K562 (cell line): ENCODE results near the gene NUDT22. TPM values are rescaled to one million over a fixed set of nuclear protein-coding genes. Genes with fewer than 3 reads are reported as not detected.

ENCODE experiments used
- ARID3B ChIP-seq: fragments of 250-450 bp; sonication (Bioruptor Pico); IDR thresholded peaks from 2 replicates; pipeline ENCODE4 v1.4.0; 2020; ENCODE audit warnings: borderline replicate concordance
- ATF7 ChIP-seq: fragments of 450-650 bp; IDR thresholded peaks from 2 replicates; pipeline ENCODE4 v1.7.1; 2014; ENCODE audit warnings: mild to moderate bottlenecking, moderate library complexity
- CREB1 ChIP-seq, 2 experiments: sonication (generic) in 1 of 2; formaldehyde crosslinking in 1 of 2; IDR thresholded peaks; 2 replicates each; pipeline versions ENCODE4 v1.6.1 to v1.8.0; 2012 to 2022; ENCODE audit warnings: inconsistent platforms in 1 of 2, mild to moderate bottlenecking in 1 of 2, missing genetic modification reagents in 1 of 2, moderate library complexity in 1 of 2
- DMBX1 ChIP-seq: fragments of 250-450 bp; sonication (Bioruptor Pico); IDR thresholded peaks from 2 replicates; pipeline ENCODE4 v1.8.0; 2022; ENCODE audit warnings: inconsistent platforms, mild to moderate bottlenecking, moderate library complexity, borderline replicate concordance
- EGR1 ChIP-seq: fragments of 450-650 bp; conservative IDR thresholded peaks from 2 replicates; pipeline ENCODE4 v1.6.1; 2017; ENCODE audit warnings: mild to moderate bottlenecking
- FOXJ2 ChIP-seq: fragments of 200-800 bp; sonication (Bioruptor generic); IDR thresholded peaks from 2 replicates; pipeline ENCODE4 v1.6.1; 2016; ENCODE audit warnings: missing genetic modification characterization, missing compliant biosample characterization
- GABPA ChIP-seq: fragments of 200-800 bp; sonication (Bioruptor generic); conservative IDR thresholded peaks from 2 replicates; pipeline ENCODE4 v1.6.1; 2016; ENCODE audit warnings: low read depth, missing genetic modification characterization, missing compliant biosample characterization
- HDAC1 ChIP-seq, 2 experiments: fragments of 450-650 bp; IDR thresholded peaks; 2 replicates each; pipeline ENCODE4 v1.6.1; 2016 to 2017; ENCODE audit warnings: inconsistent platforms in 1 of 2, mild to moderate bottlenecking in 1 of 2, moderate library complexity in 1 of 2
- HMGN3 ChIP-seq: IDR thresholded peaks from 2 replicates; pipeline ENCODE4 v1.6.1; 2011; ENCODE audit warnings: borderline replicate concordance, low read depth, mild to moderate bottlenecking, mixed read lengths, low read length; ENCODE audit not compliant: insufficient read length; ENCODE audit errors: extremely low read depth
- HNRNPL ChIP-seq: fragments of 200-400 bp; formaldehyde crosslinking; IDR thresholded peaks from 2 replicates; pipeline ENCODE4 v1.6.1; 2017; ENCODE audit warnings: low read depth, mild to moderate bottlenecking, low read length
- HNRNPUL1 ChIP-seq: fragments of 200-400 bp; formaldehyde crosslinking; IDR thresholded peaks from 2 replicates; pipeline ENCODE4 v1.6.1; 2017; ENCODE audit warnings: low read length
- NCOA2 ChIP-seq, 2 experiments: fragments of 450-650 bp; IDR thresholded peaks; 2 replicates each; pipeline ENCODE4 v1.6.1; 2018; ENCODE audit warnings: mild to moderate bottlenecking in 2 of 2, moderate library complexity in 1 of 2; ENCODE audit not compliant: partially characterized antibody in 2 of 2
- NCOR1 ChIP-seq: fragments of 450-650 bp; IDR thresholded peaks from 2 replicates; pipeline ENCODE4 v1.6.1; 2016; ENCODE audit warnings: mild to moderate bottlenecking, moderate library complexity
- RBM17 ChIP-seq: fragments of 200-400 bp; formaldehyde crosslinking; IDR thresholded peaks from 2 replicates; pipeline ENCODE4 v1.6.1; 2017; ENCODE audit warnings: low read depth, mild to moderate bottlenecking, low read length, borderline replicate concordance
- SOX6 ChIP-seq: fragments of 450-650 bp; IDR thresholded peaks from 2 replicates; pipeline ENCODE4 v1.6.1; 2014; ENCODE audit warnings: mild to moderate bottlenecking
- TCF7 ChIP-seq: sonication (generic); IDR thresholded peaks from 2 replicates; pipeline ENCODE4 v1.6.1; 2016; ENCODE audit warnings: antibody characterized with exemption, borderline replicate concordance
- TEAD1 ChIP-seq, 2 experiments: fragments of 450-650 bp in 1 of 2; sonication (generic) in 1 of 2; formaldehyde crosslinking; IDR thresholded peaks; 2 replicates each; pipeline versions ENCODE4 v1.4.0 to v1.8.0; 2020 to 2022; ENCODE audit warnings: mild to moderate bottlenecking in 2 of 2, missing genetic modification reagents in 1 of 2
- TRIM28 ChIP-seq: fragments of 450-650 bp; IDR thresholded peaks from 2 replicates; pipeline ENCODE4 v1.6.1; 2017
- U2AF1 ChIP-seq: fragments of 200-400 bp; formaldehyde crosslinking; optimal IDR thresholded peaks from 2 replicates; pipeline ENCODE3; 2017; ENCODE audit warnings: mild to moderate bottlenecking, low read depth, low read length, moderate library complexity
- U2AF2 ChIP-seq: fragments of 200-400 bp; formaldehyde crosslinking; optimal IDR thresholded peaks from 2 replicates; pipeline ENCODE3; 2017; ENCODE audit warnings: low read depth, mild to moderate bottlenecking, low read length
- ZBTB49 ChIP-seq: sonication (generic); formaldehyde crosslinking; IDR thresholded peaks from 2 replicates; pipeline ENCODE4 v1.8.0; 2022; ENCODE audit warnings: missing genetic modification reagents, mild to moderate bottlenecking, borderline replicate concordance
- ZBTB7A ChIP-seq: IDR thresholded peaks from 2 replicates; pipeline ENCODE4 v1.6.1; 2011; ENCODE audit warnings: low read depth, mild to moderate bottlenecking, low read length, moderate library complexity, borderline replicate concordance; ENCODE audit not compliant: control insufficient read depth
- ZNF239 ChIP-seq: fragments of 250-450 bp; sonication (Bioruptor Pico); IDR thresholded peaks from 2 replicates; pipeline ENCODE4 v1.4.0; 2020; ENCODE audit warnings: mild to moderate bottlenecking
- ZNF507 ChIP-seq: conservative IDR thresholded peaks from 2 replicates; pipeline ENCODE4 v1.6.1; 2017; ENCODE audit warnings: missing genetic modification characterization, missing compliant biosample characterization
- ZNF699 ChIP-seq: fragments of 250-450 bp; sonication (Bioruptor Pico); IDR thresholded peaks from 2 replicates; pipeline ENCODE4 v1.8.0; 2021; ENCODE audit warnings: mild to moderate bottlenecking, moderate library complexity; ENCODE audit not compliant: insufficient replicate concordance
- polyA plus RNA-seq, 8 experiments: library from polyadenylated mRNA; depleted of rRNA in 4 of 8; stranded (reverse) in 5 of 8; unstranded in 3 of 8; fragments of >200 nt; fragmentation: Nextera tagmentation in 2 of 8; fragmentation: Illumina TruSeq in 1 of 8; extraction: Ambion mirVana in 2 of 8; extraction: Trizol in 1 of 8; gene quantifications; 2 replicates each; pipeline versions ENCODE4 v1.2.1 to v1.2.3, GENCODE V29; 2011 to 2014; ENCODE audit warnings: inconsistent platforms in 1 of 8, missing spikeins in 1 of 8
- total RNA-seq, 7 experiments: library from RNA; depleted of rRNA in 6 of 7; stranded (reverse); fragments of >200 nt in 6 of 7; fragmentation: Illumina TruSeq in 2 of 7; extraction: Trizol in 2 of 7; gene quantifications; 2 replicates each; pipeline versions ENCODE4 v1.2.1 to v1.2.3, GENCODE V29; 2011 to 2021; ENCODE audit warnings: low replicate concordance in 1 of 7

Gene NUDT22
- total and polyA plus RNA-seq, 9 of the 15 experiments (the other 6 are each of a cell fraction or from before 2014, with no cell fraction given) = 6.3 to 92.6 (median 37.4) TPM

- TF ChIP-seq HNRNPL (0 out of 2 replicates have a peak, but pooled peaks have one; percentile 53), U2AF2 (no peak), SOX6 (peak; percentile 49), ZNF239 (CRISPR knock-in tag) (no peak), HMGN3 (peak; percentile 90), GABPA (peak; percentile 99), HNRNPUL1 (no peak), FOXJ2 (tag) (no peak), ZBTB49 (no peak), ZNF507 (no peak), ARID3B (no peak), RBM17 (no peak), NCOR1 (peak; percentile 59; the same call in 1 of the 2 replicates), ATF7 (peak; percentile 73), EGR1 (peak; percentile 91), CREB1 (IDR thresholded peaks at IDR 0.05) (peak; percentile 93), CREB1 (CRISPR knock-in tag; IDR thresholded peaks at IDR 0.05) (peak; percentile 95), DMBX1 (CRISPR knock-in tag) (no peak; the same call in 1 of the 2 replicates), HDAC1 (IDR thresholded peaks at IDR 0.05) (peak in 1 of 2 experiments; percentile 51; a peak in 2 of 4 replicates), TEAD1 (CRISPR knock-in tag; IDR thresholded peaks at IDR 0.05) (no peak; a peak in 1 of 4 replicates), NCOA2 (IDR thresholded peaks at IDR 0.05; ENCODE audit: partially characterized antibody in 2 of 2) (no peak), ZNF699 (CRISPR knock-in tag) (no peak), TCF7 (no peak), U2AF1 (no peak), TRIM28 (peak; percentile 43; the same call in 1 of the 2 replicates), ZBTB7A (peak; percentile 96)
Measured at GRCh38 chr11:64240435-64241240, 14.6 kb downstream of the NUDT22 start, which contains the start of gene FKBP2 (continued).
